Stomach smooth muscle (tissue), 2 donors: ENCODE results near the gene ADCY1.

Experiments
- H3K27ac ChIP-seq: one replicate; pipeline ENCODE4 v1.7.0; 2013; ENCODE audit warnings: mild to moderate bottlenecking, low read length, inconsistent platforms
- H3K27me3 ChIP-seq, 2 donors: one replicate each; pipeline ENCODE4 v1.7.0; 2013; ENCODE audit warnings: low read length in 2 of 2; ENCODE audit not compliant: insufficient read depth in 2 of 2, control insufficient read depth in 1 of 2
- H3K36me3 ChIP-seq, 2 donors: one replicate each; pipeline ENCODE4 v1.7.0; 2013; ENCODE audit warnings: low read length in 2 of 2; ENCODE audit not compliant: control insufficient read depth in 2 of 2, insufficient read depth in 2 of 2
- H3K4me1 ChIP-seq: one replicate; pipeline ENCODE4 v1.7.0; 2013; ENCODE audit warnings: low read length; ENCODE audit not compliant: control insufficient read depth, insufficient read depth
- H3K4me3 ChIP-seq, 2 donors: one replicate each; pipeline ENCODE4 v1.7.0; 2013; ENCODE audit warnings: low read length in 2 of 2
- H3K9ac ChIP-seq, 2 donors: one replicate each; pipeline ENCODE4 v1.7.0; 2013; ENCODE audit warnings: low read length in 2 of 2, mild to moderate bottlenecking in 1 of 2
- H3K9me3 ChIP-seq, 2 donors: one replicate each; pipeline ENCODE4 v1.7.0; 2013; ENCODE audit warnings: low read length in 2 of 2; ENCODE audit not compliant: control insufficient read depth in 2 of 2
- donor health status: healthy.
- donor health status: Pancreatic carcinoma.

The ADCY1 gene

GRCh38 chr7:45625714-45626440 is 51.7 kb downstream of the ADCY1 start:
- peaks cover 0 to 3% of the 10 kb centered on the region in 2 donors for H3K27me3 ChIP-seq
- H3K4me1 ChIP-seq = no peaks in the 10 kb centered on the region
- peaks cover 3 to 8% of the 10 kb centered on the region in 2 donors for H3K9me3 ChIP-seq
- H3K27ac ChIP-seq = no peak overlapping the region
- no peaks in the 10 kb centered on the region for H3K36me3 ChIP-seq
- no peak overlapping the region for H3K4me3 ChIP-seq
- H3K9ac ChIP-seq = no peak overlapping the region

- Histone ChIP-seq H3K27me3 (peaks cover 0 to 3% of the 10 kb centered on the region in 2 donors), H3K27ac (no peak overlapping the region), H3K36me3 (no peaks in the 10 kb centered on the region), H3K9ac (no peak overlapping the region), H3K9me3 (peaks cover 3 to 7% of the 10 kb centered on the region in 2 donors), H3K4me1 (no peaks in the 10 kb centered on the region), H3K4me3 (no peak overlapping the region)
Observed at GRCh38 chr7:45626441-45627430, 52.6 kb downstream of the ADCY1 start.

- H3K27ac ChIP-seq = no peak overlapping the region
- H3K4me3 ChIP-seq = no peak overlapping the region
- no peaks in the 10 kb centered on the region for H3K36me3 ChIP-seq
- H3K9ac ChIP-seq = no peak overlapping the region
- peaks cover 3 to 7% of the 10 kb centered on the region in 2 donors for H3K9me3 ChIP-seq
- H3K27me3 ChIP-seq = peaks cover 0 to 2% of the 10 kb centered on the region in 2 donors
- H3K4me1 ChIP-seq = no peaks in the 10 kb centered on the region
Observed at GRCh38 chr7:45627691-45628456, 53.7 kb downstream of the ADCY1 start.

DNA sequence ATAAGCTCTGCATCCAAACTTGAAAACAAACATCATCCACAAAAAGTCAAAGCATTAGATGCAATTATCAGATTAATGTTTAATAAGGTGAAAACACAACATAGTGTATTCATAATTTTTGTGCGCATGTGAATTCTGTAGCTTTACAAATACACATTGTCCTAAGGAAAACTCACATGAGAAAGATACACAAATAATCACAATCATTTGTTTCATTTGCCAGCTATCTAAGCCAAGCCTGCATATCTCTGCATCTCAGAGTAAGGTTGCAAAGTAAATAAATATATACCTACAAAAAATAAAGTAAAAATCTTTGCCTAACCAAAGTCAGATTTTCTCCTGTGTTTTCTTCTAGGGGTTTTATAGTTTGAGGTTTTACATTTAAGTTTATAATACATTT is 57.4 kb downstream of the ADCY1 start:
- no peaks in the 10 kb centered on the region for H3K36me3 ChIP-seq

GRCh38 chr7:45636733-45637132 is 62.6 kb downstream of the ADCY1 start:
- H3K27me3 ChIP-seq = no peaks in the 10 kb centered on the region
- H3K27ac ChIP-seq = no peak overlapping the region
- no peaks in the 10 kb centered on the region for H3K36me3 ChIP-seq
- H3K9ac ChIP-seq = no peak overlapping the region
- peaks cover 0 to 3% of the 10 kb centered on the region in 2 donors for H3K9me3 ChIP-seq
- no peak overlapping the region for H3K4me3 ChIP-seq
- H3K4me1 ChIP-seq = no peaks in the 10 kb centered on the region

More for the DNA sequence above, 57.4 kb downstream of the ADCY1 start:
- Histone ChIP-seq H3K4me3 (no peak overlapping the region), H3K27ac (no peak overlapping the region), H3K4me1 (no peaks in the 10 kb centered on the region), H3K27me3 (no peaks in the 10 kb centered on the region), H3K9ac (no peak overlapping the region), H3K9me3 (peaks cover 3 to 7% of the 10 kb centered on the region in 2 donors)

- H3K4me3 ChIP-seq = no peak overlapping the region
- no peak overlapping the region for H3K9ac ChIP-seq
- H3K4me1 ChIP-seq = no peaks in the 10 kb centered on the region
- peaks cover 0 to 3% of the 10 kb centered on the region in 2 donors for H3K9me3 ChIP-seq
- H3K27me3 ChIP-seq = no peaks in the 10 kb centered on the region
- no peak overlapping the region for H3K27ac ChIP-seq
- H3K36me3 ChIP-seq = no peaks in the 10 kb centered on the region
Observed at GRCh38 chr7:45638916-45639315, 64.7 kb downstream of the ADCY1 start.

GRCh38 chr7:45642044-45642443 is 67.9 kb downstream of the ADCY1 start:
- Histone ChIP-seq H3K36me3 (no peaks in the 10 kb centered on the region), H3K9me3 (peaks cover 0 to 3% of the 10 kb centered on the region in 2 donors), H3K4me1 (no peaks in the 10 kb centered on the region), H3K27me3 (no peaks in the 10 kb centered on the region), H3K9ac (no peak overlapping the region), H3K27ac (no peak overlapping the region), H3K4me3 (no peak overlapping the region)

DNA sequence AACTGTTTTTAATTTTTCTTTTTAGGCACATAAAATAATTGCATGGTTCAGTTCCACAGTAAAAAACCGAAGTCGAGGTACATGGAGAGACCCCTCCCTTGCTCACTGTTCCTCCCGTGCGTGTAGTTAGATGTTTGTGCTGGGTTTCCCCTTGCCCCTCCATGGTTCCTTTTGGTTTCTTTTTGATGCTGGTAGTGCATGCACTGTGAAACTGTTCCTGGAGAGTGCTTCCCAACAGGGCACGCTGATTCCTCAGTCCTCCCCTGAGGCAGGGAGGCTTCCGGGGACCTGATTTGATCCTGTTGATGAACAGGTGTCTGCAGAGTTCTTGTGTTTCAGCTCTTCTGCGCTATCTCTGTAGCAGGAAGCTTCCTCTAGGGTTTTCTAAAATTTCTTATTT is 69.5 kb downstream of the ADCY1 start:
- no peaks in the 10 kb centered on the region for H3K4me1 ChIP-seq
- H3K9me3 ChIP-seq = peaks cover 0 to 3% of the 10 kb centered on the region in 2 donors
- no peak overlapping the region for H3K9ac ChIP-seq
- no peaks in the 10 kb centered on the region for H3K27me3 ChIP-seq
- no peaks in the 10 kb centered on the region for H3K36me3 ChIP-seq
- no peak overlapping the region for H3K27ac ChIP-seq
- H3K4me3 ChIP-seq = no peak overlapping the region

- no peak overlapping the region for H3K9ac ChIP-seq
- no peak overlapping the region for H3K27ac ChIP-seq
Observed at GRCh38 chr7:45644237-45644636, 70.1 kb downstream of the ADCY1 start.

DNA sequence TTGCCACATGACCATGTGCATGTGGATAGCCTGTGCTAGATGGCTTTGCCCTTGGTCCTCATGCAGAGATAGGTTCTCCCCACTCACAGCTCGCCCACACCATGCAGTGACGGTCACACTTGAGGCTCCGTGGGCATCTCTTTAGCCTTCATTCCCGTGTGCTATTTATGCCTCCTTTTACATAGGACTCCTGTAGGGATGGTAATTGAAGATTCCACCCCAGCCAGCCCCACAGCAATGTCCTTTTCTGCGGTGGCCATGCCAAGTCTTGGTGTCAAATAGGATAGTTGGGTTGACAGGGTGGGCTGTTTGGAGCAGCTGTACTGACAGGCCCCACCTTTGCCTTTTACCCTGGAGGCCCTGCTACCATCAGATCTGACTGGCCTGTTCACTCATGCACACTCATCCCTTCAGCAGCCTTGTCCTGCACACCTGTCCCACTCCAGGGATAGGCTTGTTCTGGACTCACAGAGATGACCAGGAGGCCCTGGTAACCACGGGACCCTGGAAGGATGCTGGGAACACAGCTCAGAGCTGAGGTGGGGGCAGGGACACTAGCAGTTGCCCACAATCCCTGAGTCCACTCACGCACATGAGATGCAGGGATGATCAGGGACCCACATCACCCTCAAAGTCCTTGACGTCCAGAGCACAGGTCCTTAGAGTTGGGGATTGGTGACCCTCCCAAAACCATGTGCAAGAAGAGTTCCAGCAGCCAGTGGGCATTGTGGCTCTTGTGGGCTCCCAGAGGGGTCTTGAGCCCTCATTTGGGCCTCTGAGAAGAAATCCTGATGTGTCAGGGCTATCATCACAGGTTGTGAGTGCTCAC is 71.2 kb downstream of the ADCY1 start:
- H3K9ac ChIP-seq = no peak overlapping the region
- H3K27ac ChIP-seq = no peak overlapping the region
- H3K36me3 ChIP-seq = no peaks in the 10 kb centered on the region
- no peak overlapping the region for H3K4me3 ChIP-seq
- no peaks in the 10 kb centered on the region for H3K27me3 ChIP-seq
- H3K4me1 ChIP-seq = no peaks in the 10 kb centered on the region
- H3K9me3 ChIP-seq = no peaks in the 10 kb centered on the region

More at GRCh38 chr7:45644237-45644636, 70.1 kb downstream of the ADCY1 start:
- Histone ChIP-seq H3K4me3 (no peak overlapping the region), H3K36me3 (no peaks in the 10 kb centered on the region), H3K27me3 (no peaks in the 10 kb centered on the region), H3K4me1 (no peaks in the 10 kb centered on the region), H3K9me3 (no peaks in the 10 kb centered on the region)
